GM12865 (cell line): ENCODE results near the gene KCTD21.

ENCODE experiments used
- DNase-seq: peaks from one replicate; pipeline ENCODE4 v3.0.0; 2010; ENCODE audit warnings: low read depth
- H3K4me3 ChIP-seq: 2 replicates; pipeline ENCODE4 v1.5.1; 2011; ENCODE audit warnings: mild to moderate bottlenecking, low read depth, low read length, control low read depth
- CTCF ChIP-seq: IDR thresholded peaks from 2 replicates; pipeline ENCODE4 v1.5.1; 2011; ENCODE audit warnings: low read length, control low read depth, low read depth, inconsistent platforms; ENCODE audit not compliant: insufficient read depth; ENCODE audit errors: missing control alignments

The KCTD21 gene

GRCh38 chr11:78163828-78164227 is 24.6 kb downstream of the KCTD21 start:
- no peak overlapping the region for H3K4me3 ChIP-seq
- DNase-seq, result no peak
- no peak for TF ChIP-seq CTCF

GRCh38 chr11:78161962-78162371 is 26.5 kb downstream of the KCTD21 start:
- H3K4me3 ChIP-seq, result no peak overlapping the region
- no peak for DNase-seq
- no peak for TF ChIP-seq CTCF

GRCh38 chr11:78161346-78161745 is 27.1 kb downstream of the KCTD21 start:
- TF ChIP-seq CTCF, result no peak
- no peak for DNase-seq
- H3K4me3 ChIP-seq, result no peak overlapping the region

GRCh38 chr11:78160557-78160956 is 27.9 kb downstream of the KCTD21 start:
- H3K4me3 ChIP-seq, result no peak overlapping the region
- DNase-seq, result no peak
- TF ChIP-seq CTCF, result no peak

GRCh38 chr11:78158987-78159652 is 29.3 kb downstream of the KCTD21 start:
- no peak overlapping the region for H3K4me3 ChIP-seq
- TF ChIP-seq CTCF, result no peak
- no peak for DNase-seq

GRCh38 chr11:78156127-78156844 is 32.1 kb downstream of the KCTD21 start:
- no peak overlapping the region for H3K4me3 ChIP-seq
- no peak for TF ChIP-seq CTCF
- DNase-seq, result no peak

GRCh38 chr11:78151804-78152203 is 36.6 kb downstream of the KCTD21 start:
- DNase-seq, result no peak
- no peak overlapping the region for H3K4me3 ChIP-seq
- no peak for TF ChIP-seq CTCF
